ENCODE data around the gene MYH9.

- TF ChIP-seq CTCF (IDR thresholded peaks at IDR 0.05): no peak
- TF ChIP-seq POLR2A (IDR thresholded peaks at IDR 0.05): peak; percentile 53 to 68
These were observed 134.8 kb downstream of the MYH9 start, which contains the start of gene APOL1 for GRCh38 chr22:36252754-36253522.
